Suppressor macrophage treated with lipopolysaccharide for 4 hours (primary cell): Measurements from ENCODE around the gene PNMT.

Experiments
- DNase-seq: peaks from one replicate; pipeline ENCODE4 v3.0.0-alpha.2; 2020

PNMT gene, protein sequence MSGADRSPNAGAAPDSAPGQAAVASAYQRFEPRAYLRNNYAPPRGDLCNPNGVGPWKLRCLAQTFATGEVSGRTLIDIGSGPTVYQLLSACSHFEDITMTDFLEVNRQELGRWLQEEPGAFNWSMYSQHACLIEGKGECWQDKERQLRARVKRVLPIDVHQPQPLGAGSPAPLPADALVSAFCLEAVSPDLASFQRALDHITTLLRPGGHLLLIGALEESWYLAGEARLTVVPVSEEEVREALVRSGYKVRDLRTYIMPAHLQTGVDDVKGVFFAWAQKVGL

DNA sequence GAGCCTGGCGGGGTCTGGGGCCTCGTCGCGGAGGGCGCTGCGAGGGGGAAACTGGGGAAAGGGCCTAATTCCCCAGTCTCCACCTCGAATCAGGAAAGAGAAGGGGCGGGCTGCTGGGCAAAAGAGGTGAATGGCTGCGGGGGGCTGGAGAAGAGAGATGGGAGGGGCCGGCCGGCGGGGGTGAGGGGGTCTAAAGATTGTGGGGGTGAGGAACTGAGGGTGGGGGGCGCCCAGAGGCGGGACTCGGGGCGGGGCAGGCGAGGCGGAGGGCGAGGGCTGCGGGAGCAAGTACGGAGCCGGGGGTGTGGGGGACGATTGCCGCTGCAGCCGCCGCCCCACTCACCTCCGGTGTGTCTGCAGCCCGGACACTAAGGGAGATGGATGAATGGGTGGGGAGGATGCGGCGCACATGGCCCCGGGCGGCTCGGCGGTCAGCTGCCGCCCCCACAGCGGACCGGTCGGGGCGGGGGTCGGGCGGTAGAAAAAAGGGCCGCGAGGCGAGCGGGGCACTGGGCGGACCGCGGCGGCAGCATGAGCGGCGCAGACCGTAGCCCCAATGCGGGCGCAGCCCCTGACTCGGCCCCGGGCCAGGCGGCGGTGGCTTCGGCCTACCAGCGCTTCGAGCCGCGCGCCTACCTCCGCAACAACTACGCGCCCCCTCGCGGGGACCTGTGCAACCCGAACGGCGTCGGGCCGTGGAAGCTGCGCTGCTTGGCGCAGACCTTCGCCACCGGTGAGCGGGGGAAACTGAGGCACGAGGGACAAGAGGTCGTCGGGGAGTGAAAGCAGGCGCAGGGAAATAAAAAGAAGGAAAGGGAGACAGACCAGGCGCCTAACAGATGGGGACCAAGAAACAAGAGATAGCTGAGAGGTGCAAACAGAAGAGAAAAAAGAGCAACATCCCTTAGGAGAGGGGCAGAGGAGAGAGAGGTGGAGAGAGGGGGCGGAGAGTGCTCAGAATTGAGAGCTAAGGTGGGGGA, at the start of gene PNMT:
Gene PNMT, plus strand, starts transcription at position 509 of the 980 bp plus-strand sequence. Its CDS starts 23 bp downstream, at position 532.
- DNase-seq = peak; percentile 64

DNA sequence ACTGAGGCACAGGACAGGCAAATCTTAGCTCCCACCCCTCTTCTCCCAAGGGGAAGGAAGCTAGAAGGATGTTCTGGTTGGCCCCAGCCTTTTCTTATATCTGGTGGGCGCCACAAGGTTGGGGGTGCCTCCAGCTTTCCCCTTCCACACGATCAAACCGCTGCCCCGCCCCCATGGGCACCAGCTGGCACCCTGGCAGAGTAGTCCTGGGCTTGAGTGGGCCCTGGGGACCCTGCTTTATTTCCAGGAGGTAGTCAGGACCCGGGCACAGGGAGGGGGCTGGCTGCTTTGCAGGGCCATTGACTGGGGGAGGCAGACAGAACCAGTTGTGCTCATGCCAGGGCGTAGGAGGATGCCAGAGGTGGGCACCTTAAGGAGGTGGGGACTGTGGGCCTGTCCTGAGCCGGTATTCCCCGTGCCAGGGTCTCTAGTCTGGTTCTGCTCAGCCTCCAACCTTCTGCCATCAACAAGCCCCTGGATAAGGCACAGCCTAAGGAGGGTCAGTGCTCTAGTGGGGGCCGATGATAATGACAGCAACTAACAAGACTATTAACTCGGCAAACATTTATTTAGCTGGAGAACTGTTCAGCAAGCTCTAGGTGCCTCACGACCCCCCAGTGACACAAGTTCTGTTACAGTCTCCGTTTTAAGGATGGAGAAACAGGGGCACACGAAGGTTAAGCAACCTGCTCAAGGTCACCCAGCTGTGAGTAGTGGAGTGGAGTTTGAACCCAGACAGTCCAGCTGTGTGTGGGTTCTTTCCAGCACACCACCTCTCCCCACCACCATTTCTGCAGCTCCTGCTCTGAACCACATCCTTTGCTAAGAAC, 49.1 kb upstream of the PNMT start:
- no peak for DNase-seq

DNA sequence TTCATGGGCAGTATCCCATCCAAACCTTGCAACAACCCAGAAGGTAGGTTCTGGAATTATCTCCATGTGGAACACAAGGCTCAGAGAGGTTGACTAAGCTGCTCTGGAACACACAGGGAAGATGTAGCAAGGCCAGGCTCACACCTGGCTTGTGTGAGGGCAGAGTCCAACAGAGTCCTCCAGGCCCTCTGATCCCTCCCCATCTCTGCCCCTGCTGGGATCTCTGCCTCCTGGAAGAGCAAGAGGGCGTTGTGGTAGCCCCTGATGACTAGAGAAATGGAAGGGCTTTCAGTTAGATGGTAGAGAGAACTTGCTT, 48.5 kb upstream of the PNMT start:
- no peak for DNase-seq

DNA sequence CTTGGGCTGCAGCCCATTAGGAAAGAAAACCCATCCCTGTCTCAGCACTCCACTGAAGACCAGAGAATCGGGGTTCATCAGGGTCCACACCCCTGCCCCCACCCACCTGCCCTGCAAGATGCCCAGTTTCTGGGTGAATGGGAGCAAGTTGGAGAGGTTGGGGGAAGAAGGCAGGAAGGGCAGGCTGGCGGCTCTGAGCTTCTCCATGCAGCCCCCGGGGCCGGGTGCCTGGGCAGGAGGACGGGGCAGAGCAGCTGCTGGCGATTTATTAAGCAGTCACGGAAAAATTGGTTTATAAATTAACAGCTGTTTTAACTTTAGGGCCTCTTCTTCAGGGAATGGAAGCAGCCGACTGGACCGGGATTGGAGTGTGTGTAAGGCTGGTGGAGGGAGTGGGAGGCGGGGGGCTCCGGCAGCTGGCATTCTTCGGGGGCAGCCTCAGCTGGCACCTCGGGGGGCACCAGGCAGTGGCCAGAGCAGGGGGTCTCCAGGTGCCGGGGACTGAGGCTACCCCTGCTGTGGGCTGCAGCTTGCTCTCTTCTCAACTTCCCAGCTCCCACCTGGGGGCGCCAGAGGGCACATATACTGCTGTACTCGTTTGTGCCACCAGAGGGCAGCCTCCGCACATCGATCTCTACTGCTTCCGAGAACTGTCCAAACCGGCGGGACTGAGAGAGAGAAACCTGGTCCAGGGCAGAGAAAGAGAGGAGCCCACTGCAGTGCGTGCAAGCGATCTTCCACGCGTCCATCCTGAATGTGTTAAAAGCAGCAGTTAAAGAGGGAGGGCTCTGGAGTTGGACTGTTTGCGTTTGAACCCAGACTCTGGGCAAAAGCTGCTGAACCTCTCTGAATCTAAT, 46.5 kb upstream of the PNMT start:
- DNase-seq = peak; percentile 89

DNA sequence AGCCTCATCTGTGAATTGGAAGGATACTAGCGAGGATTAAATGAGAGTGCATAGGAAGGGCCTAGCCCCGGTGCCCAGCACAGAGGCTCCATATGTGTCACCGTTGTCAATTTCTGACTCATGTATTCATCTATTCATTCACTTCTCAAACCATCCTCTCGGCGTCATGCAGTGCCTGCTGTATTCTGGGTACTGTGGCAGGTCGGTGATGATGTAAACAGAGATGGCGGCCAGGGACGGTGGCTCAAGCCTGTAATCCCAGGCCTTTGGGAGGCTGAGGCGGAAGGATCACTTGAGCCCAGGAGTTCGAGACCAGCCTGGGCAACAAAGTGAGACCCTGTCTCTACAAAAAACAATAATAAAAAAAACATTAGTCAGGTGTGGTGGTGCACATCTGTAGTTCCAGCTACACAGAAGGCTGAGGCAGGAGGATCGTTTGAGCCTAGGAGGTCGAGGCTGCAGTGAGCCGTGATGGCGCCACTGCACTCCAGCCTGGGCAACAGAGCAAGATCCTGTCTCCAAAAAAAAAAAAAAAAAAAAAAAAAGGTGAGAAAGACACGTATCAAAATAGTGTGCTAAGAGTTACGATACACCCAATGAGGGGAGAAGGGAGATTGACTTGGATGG, 45.8 kb upstream of the PNMT start:
- no peak for DNase-seq

DNA sequence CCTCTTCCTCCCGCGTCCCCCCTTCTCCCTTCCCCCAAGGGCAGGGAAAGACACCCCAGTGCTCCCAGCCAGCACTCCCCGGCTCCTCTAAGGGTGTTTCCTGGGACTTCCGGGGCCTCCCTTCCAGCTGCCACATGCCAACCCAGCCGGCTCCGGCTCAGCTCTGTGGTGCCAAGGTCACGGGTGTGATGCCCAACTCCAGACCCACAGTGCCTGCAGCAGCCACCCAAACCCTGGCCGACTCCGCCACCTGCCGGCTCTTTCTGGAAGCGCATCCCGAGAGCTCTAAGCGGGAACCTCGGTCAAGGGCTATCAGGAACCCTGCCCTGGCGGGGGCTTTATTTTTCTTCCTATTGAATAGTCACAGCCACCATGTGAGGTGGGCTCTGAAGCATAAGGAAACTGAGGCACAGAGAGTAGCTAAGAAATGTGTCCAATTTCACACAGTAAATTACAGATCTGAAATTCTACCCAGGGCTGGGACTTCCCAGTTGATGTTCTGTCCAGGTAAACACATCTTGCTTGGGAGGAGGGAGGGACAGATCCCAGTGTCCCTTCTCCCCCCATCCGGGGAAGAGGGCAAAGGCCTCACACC, 44.8 kb upstream of the PNMT start:
- DNase-seq = peak; percentile 90

DNA sequence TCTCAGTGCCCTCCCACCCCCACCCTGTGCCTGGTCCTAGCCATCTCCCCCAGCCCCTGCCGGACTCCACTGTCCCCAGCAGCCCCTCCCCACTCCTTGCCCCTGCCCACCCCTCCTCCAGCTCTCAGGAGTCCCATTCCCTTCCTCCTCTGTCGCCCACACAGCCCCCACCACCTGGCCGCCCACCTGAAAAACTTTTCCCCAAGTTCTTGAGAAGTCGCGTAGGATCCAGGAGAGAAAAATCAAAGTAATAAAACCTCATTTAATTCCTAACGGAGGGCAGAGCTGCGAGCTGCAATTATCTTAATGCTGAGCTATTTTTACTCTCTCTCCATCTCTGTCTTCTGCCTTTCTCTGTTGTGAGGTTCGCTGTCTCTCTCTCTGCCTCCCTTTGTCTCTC, 43.9 kb upstream of the PNMT start:
- no peak for DNase-seq

DNA sequence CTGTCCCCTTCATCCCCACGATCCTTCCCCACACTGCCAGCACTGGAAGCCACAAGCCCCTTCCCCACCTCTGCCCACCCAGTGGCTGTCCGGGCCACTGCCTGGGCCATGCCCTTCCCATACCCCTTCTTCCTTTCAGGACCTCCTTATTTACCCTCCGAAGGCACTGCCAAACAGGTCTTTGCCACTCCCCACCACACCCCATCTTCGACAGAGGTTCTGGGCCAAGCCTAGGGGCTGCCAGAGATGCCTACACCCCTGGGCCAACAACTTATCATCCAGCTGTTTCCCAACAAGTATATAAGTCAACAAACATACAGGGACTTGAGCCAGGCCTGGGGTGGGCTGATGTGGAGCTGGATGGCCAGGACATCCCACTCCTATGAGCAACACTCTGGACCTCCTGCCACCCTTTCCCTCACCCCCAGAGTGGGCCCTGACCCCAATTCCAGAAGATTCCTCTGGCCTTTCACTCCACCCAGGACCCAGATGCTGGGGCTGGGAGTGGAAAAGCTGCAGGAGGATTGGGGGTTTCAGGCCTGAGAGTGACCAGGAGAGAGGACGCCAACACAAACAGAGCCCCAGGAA, 43.0 kb upstream of the PNMT start:
- no peak for DNase-seq

DNA sequence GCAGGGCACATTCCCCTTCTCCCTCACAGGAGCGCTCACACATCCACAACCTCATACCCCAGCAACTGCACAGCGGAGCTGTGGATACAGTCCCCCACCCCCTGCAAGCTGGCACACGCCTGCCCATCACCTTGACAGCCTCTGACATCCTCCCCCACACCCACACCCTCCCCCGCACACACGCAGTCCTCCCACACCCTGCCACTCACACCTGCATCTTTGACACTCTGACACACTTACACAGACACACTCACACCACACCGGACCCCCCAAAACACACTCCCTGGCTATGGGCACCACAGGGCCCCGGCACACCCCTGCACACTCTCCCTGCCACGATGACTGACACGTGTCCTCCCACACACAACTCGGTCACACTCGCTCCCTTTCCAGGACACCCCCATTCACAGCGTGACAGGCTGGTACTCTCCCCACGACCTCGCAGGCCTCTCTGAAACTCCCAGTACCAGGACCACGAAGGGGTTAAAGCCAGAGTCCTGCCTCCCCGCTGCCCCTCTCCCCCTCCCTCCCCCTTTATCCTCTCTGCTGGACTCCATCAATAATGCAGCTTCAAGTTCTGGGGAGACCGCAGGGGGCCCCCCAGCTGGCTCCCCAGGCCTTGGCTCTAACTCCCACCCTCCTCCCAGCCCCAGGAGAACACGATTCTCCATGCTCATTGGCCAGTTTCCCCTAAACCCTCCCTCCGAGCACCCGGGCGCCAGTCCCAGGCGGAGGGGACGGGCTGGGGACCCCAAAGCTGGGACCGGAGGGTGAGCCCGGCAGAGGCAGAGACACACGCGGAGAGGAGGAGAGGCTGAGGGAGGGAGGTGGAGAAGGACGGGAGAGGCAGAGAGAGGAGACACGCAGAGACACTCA, 41.8 kb upstream of the PNMT start, which contains the start of gene PPP1R1B:
Gene PPP1R1B, plus strand, starts transcription at position 782 of the 876 bp plus-strand sequence. CDS start 441 bp downstream, outside the sequence.
- no peak for DNase-seq

DNA sequence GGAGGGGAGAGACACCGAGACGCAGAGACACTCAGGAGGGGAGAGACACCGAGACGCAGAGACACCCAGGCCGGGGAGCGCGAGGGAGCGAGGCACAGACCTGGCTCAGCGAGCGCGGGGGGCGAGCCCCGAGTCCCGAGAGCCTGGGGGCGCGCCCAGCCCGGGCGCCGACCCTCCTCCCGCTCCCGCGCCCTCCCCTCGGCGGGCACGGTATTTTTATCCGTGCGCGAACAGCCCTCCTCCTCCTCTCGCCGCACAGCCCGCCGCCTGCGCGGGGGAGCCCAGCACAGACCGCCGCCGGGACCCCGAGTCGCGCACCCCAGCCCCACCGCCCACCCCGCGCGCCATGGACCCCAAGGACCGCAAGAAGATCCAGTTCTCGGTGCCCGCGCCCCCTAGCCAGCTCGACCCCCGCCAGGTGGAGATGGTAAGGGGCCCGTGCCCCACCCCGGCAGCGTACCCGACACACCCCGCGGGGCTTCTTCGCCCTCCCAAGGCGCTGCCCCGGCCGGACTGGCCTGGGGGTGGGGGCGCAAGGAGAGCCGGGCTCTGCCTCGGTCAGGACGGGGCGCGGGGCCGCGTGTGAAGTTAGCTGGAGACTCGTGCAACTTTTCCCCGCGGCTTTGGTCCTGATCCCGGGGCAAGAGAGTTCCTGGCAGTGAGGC, 41.1 kb upstream of the PNMT start:
- DNase-seq = no peak

DNA sequence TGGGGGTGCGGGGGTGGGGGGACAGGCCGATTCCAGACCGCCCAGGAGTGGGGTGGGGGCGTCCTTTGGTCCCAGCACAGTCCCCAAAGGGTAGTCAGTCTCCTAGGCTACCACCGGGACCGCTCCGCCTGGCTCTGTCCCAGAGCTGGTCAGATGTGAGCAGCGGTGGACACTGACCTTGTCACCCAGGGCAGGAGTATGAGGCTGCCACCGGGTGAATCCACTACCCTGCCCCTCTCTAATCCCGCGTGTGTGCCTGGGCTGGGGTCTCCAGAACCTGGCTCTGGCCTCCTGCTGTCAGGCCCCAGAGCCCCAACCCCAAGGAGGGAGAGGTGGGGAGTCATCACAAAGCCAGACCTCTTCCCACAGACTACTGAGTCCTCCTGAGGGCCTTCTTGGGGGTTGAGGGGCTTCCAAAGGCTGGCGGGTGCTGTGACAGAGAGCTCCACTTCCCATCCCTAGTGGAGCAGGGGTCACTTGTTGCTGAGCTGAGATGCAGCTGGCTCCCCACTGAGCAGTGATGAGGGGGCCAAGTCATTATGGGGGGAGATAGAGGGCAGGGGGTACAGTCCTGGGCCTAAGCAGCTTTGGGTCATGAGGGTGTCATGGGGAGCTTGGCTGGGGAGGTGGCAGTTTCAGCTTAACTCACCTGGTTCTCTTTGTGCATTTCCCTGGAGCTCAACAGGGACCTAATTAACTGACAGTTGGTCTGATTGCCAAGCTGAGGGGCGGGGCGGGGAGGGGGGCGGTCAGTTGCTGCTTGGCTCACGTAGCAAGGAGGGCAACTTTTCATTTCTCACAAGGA, 40.3 kb upstream of the PNMT start:
- DNase-seq = no peak

DNA sequence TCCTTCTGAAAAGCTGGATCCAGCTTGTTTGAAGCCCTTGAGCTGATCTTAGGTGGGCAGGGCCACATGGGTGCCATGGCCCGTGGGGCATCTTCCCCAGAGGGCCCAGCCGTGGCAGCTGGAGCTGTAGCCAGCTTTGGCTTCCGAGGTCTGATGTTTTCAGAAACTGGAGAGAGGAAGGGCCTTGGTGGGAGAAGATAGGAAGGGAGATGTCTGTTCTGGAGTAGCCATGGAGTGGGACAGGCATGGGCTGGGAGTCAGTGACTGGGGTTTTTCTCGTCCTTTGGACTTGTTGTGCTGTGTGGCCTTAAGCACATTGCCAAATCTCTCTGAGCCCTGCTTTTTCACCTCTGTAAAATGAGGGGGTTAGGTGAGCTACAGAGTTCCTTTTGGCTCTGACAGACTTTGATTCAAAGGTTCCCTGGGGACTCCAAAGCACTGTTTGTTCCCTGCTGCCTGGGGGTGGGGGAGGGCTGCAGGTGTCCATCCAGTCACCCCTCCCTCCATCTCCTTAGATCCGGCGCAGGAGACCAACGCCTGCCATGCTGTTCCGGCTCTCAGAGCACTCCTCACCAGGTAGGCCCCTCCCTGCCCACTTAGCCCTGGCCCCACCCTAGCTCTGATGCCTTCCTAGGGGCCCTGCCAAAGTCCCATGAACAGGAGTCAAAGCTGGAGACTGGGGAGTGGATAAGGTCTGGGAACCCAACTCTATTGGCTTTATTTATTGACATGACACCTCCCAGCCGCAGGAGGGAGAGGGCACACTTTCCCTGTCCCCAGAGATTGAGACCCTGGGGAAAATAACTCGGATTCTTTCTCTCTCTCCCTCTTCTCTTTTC, 39.4 kb upstream of the PNMT start:
- DNase-seq = no peak

DNA sequence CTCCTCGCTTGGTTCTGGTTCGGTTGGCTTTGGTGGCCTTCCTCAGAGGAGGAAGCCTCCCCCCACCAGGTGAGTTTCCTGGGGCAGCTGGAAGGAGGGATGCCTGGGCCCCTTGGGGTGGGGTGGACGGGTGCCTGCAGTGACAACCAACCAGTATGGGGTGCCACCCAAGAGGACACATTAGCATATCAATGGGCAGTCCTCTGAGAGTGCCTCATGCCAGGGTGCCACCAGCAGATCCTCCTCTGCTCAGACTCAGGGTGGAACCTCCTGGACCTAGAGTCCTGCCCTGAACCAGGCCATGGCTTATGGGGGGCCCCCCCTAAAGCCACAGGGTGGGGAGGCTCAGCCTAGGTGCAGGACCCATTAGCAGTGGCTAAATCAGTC, 38.8 kb upstream of the PNMT start:
- DNase-seq = no peak

DNA sequence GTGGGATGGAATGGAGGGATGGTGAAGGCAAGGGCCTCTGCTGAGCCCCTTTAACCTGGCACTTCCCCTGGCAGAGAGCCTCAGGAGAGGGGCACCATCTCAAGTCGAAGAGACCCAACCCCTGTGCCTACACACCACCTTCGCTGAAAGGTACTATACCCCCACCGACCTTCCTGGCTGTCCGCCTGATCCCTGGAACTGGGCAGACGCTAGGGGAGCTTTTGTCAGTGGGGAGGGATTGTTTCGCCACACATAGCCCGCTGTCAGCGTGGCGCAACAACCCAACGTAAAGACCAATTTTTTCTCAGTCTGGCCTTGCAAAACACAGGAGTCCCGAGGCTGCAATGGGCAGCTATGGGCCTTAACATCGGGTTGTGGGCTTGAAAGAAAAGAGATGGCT, 38.4 kb upstream of the PNMT start:
- DNase-seq = peak; percentile 58

DNA sequence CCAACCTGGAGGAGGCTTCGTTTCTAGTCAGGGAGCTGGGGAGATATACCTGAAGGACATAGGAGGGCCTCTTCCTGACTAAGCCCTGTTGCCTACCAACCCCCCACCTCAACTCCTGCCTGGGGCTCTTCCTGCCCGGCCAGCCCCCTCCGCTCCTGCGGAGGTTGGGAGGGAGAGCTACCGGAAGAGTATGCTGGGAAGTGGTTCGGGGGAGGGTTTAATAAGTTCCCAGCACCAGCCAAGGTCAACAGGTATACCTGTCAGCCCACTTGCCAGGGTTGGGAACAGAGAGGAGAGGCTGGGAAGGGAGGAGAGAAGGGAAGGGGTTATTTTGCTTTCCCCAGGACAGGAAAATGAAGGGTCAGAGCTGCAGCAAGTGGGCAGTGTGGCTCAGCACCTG, 36.9 kb upstream of the PNMT start:
- DNase-seq = no peak

DNA sequence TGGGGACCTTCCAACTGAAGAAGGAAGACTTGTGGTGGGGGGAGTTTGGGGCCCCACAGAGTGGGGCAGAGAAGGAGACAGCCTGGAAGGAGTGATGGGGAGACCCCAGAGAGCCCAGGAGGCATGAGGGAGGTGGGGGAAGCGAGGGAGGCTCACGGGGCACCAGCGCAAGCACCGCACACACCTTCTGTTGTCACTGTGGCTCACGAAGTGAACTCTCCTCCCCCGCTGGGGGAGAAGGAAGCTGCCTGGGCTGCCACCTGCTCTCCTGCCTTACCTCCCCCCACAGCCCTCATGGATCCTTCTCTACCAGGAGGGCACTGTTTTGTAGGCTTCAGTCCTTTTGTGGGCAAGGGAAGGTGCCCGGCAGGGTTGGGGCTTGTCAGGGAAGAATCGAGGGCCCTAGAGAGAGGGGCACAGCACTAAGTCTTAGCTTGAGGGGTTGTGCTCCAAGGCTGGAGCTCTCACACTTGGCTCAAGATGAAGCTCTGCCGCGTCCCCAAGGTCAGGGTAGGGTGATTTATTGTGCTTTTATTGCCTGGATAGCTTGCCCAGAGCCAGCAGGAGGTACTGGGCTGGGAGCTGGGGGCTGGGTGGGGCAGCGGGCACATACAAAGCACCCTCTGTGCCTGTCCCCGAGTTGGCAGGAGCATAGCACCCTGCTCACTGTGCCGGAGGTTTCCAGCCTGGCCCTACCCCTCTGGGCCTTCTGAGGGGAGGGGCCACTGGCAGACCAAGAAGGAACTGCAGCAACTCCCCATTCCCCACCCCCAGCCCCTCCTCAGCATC, 35.9 kb upstream of the PNMT start:
- DNase-seq = no peak
